ENCODE measurements around the gene IRF2. TPM values are rescaled to one million over a fixed set of nuclear protein-coding genes. Genes with fewer than 3 reads are reported as not detected.

Gene IRF2
- total RNA-seq, 2 donors from 2014 or later = 35.3 to 68.0 TPM

- DNase-seq (ENCODE audit: low spot score) (no peak), ATAC-seq (ENCODE audit: insufficient number of reproducible peaks, low FRiP score, low read depth) (no peak)
- peaks cover 15 to 26% of the 10 kb centered on the region in 2 donors for H3K4me1 ChIP-seq (ENCODE audit: control insufficient read depth in 1 of 2, low read depth in 2 of 2)
- no peak overlapping the region for H3K27ac ChIP-seq
- no peaks in the 10 kb centered on the region for H3K27me3 ChIP-seq (replicated peaks; ENCODE audit: insufficient read depth)
- no peak overlapping the region for H3K4me3 ChIP-seq
- TF ChIP-seq, protein P1, sequence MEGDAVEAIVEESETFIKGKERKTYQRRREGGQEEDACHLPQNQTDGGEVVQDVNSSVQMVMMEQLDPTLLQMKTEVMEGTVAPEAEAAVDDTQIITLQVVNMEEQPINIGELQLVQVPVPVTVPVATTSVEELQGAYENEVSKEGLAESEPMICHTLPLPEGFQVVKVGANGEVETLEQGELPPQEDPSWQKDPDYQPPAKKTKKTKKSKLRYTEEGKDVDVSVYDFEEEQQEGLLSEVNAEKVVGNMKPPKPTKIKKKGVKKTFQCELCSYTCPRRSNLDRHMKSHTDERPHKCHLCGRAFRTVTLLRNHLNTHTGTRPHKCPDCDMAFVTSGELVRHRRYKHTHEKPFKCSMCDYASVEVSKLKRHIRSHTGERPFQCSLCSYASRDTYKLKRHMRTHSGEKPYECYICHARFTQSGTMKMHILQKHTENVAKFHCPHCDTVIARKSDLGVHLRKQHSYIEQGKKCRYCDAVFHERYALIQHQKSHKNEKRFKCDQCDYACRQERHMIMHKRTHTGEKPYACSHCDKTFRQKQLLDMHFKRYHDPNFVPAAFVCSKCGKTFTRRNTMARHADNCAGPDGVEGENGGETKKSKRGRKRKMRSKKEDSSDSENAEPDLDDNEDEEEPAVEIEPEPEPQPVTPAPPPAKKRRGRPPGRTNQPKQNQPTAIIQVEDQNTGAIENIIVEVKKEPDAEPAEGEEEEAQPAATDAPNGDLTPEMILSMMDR (IDR thresholded peaks at IDR 0.05) = no peak
- no peaks in the 10 kb centered on the region for H3K36me3 ChIP-seq
- no peaks in the 10 kb centered on the region for H3K9me3 ChIP-seq
These were observed 111.1 kb downstream of the IRF2 start for GRCh38 chr4:184363258-184363657.

- peaks cover 4% of the 10 kb centered on the region for H3K9me3 ChIP-seq
- peak overlapping the region; percentile 52 to 61 for H3K27ac ChIP-seq
- no peak overlapping the region for H3K4me3 ChIP-seq
- no peaks in the 10 kb centered on the region for H3K27me3 ChIP-seq (replicated peaks; ENCODE audit: insufficient read depth)
- ATAC-seq (ENCODE audit: insufficient number of reproducible peaks, low FRiP score, low read depth) (no peak), DNase-seq (ENCODE audit: low spot score) (no peak)
- no peaks in the 10 kb centered on the region for H3K36me3 ChIP-seq
- H3K4me1 ChIP-seq (ENCODE audit: control insufficient read depth in 1 of 2, low read depth in 2 of 2) = peaks cover 16 to 29% of the 10 kb centered on the region in 2 donors
- TF ChIP-seq, protein P1 (IDR thresholded peaks at IDR 0.05) = no peak
These were observed 112.0 kb downstream of the IRF2 start for GRCh38 chr4:184362396-184362795.

DNA sequence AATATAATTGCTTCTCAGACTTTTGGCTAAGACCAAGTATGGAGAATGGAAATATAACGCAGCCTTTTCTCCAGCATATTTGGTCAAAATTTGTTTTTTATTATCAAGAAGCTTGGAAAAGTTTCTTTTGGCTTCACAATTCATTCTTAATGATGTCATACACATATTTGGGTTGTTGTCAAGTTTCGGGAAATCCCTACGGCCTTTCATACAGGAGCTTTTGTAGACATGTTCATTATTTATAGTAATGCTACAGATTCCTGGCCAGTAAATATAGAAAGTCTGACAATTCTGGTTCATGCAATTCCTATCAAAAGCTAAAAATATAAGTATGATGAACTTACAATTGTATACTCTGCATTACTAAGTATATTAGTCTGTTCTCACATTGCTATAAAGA is 112.9 kb downstream of the IRF2 start:
- no peak for DNase-seq (ENCODE audit: low spot score)
- peaks cover 16 to 29% of the 10 kb centered on the region in 2 donors for H3K4me1 ChIP-seq (ENCODE audit: control insufficient read depth in 1 of 2, low read depth in 2 of 2)
- H3K9me3 ChIP-seq = peaks cover 4% of the 10 kb centered on the region
- peak; percentile 41 for ATAC-seq (ENCODE audit: insufficient number of reproducible peaks, low FRiP score, low read depth)
- H3K27me3 ChIP-seq (replicated peaks; ENCODE audit: insufficient read depth) = no peaks in the 10 kb centered on the region
- TF ChIP-seq, protein P1 (IDR thresholded peaks at IDR 0.05) = no peak
- no peak overlapping the region for H3K4me3 ChIP-seq
- H3K36me3 ChIP-seq = no peaks in the 10 kb centered on the region
- peak overlapping the region; percentile 32 to 52 for H3K27ac ChIP-seq

GRCh38 chr4:184359888-184360287 is 114.5 kb downstream of the IRF2 start:
- peaks cover 4% of the 10 kb centered on the region for H3K9me3 ChIP-seq
- no peak overlapping the region for H3K4me3 ChIP-seq
- no peak overlapping the region for H3K27ac ChIP-seq
- H3K4me1 ChIP-seq (ENCODE audit: control insufficient read depth in 1 of 2, low read depth in 2 of 2) = peaks cover 22 to 38% of the 10 kb centered on the region in 2 donors
- TF ChIP-seq, protein P1 (IDR thresholded peaks at IDR 0.05) = no peak
- ATAC-seq (ENCODE audit: insufficient number of reproducible peaks, low FRiP score, low read depth) (no peak), DNase-seq (ENCODE audit: low spot score) (no peak)
- no peaks in the 10 kb centered on the region for H3K27me3 ChIP-seq (replicated peaks; ENCODE audit: insufficient read depth)
- no peaks in the 10 kb centered on the region for H3K36me3 ChIP-seq

DNA sequence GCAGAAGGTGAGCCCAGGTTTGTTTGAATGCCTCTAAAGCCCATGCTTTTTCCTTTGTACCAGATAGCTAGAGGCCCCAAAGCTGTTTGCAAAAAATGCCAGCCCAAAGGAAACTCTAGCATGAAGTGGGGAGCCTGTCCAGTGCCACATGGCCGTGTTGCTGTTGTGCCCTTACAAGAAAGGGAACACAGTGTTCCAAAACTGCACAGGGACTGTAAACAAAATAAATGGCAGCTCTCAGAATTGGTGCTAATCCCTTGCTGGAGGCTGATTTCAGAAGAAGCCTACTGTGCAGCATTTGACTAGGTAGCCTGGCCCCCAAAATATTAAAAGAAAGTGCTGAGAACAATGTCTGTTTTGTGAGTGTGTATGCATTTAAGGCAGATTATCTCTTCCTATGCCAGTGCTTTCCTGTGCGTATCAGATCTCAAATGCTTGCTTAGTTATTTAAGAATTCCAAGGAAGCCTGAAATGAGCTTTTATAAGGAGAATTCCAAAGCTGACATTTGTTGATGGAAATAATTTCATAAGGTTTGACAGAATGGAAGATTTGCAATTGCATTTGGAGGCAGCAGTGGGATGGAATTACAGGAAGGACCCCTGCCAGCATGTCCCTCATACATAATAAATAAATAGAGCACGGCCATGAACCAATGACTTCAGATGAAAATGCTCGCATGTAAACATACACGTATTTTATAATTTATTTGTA is 115.7 kb downstream of the IRF2 start:
- H3K36me3 ChIP-seq = no peaks in the 10 kb centered on the region
- H3K27ac ChIP-seq = no peak overlapping the region
- DNase-seq (ENCODE audit: low spot score) (no peak), ATAC-seq (ENCODE audit: insufficient number of reproducible peaks, low FRiP score, low read depth) (no peak)
- H3K27me3 ChIP-seq (replicated peaks; ENCODE audit: insufficient read depth) = no peaks in the 10 kb centered on the region
- TF ChIP-seq, protein P1 (IDR thresholded peaks at IDR 0.05) = no peak
- peaks cover 4% of the 10 kb centered on the region for H3K9me3 ChIP-seq
- no peak overlapping the region for H3K4me3 ChIP-seq
- peaks cover 26 to 43% of the 10 kb centered on the region in 2 donors for H3K4me1 ChIP-seq (ENCODE audit: control insufficient read depth in 1 of 2, low read depth in 2 of 2)
